ENCODE data around the gene TRAFD1. TPM values are rescaled to one million over a fixed set of nuclear protein-coding genes. Genes with fewer than 3 reads are reported as not detected.

TRAFD1 gene
- total and polyA plus RNA-seq, 4 donors = 16.9 to 43.1 (median 37.8) TPM

GRCh38 chr12:112134731-112135130 is 9.4 kb downstream of the TRAFD1 start:
- 73 to 85% methylated on average over 3 of the region's 3 CpGs for WGBS, 2 donors
- H3K9me3 ChIP-seq (ENCODE audit: control insufficient read depth in 4 of 4, insufficient read depth in 3 of 4, low read length in 3 of 4) = no peaks in the 10 kb centered on the region
- H3K9ac ChIP-seq (ENCODE audit: insufficient read depth in 1 of 2, low read length in 2 of 2) = no peak overlapping the region
- H3K4me1 ChIP-seq (ENCODE audit: control insufficient read depth in 5 of 5, insufficient read depth in 5 of 5, low read length in 5 of 5) = peaks cover 0 to 4% (median 3%) of the 10 kb centered on the region in 5 donors
- no peak overlapping the region for H3K4me3 ChIP-seq
- peaks cover 11 to 29% (median 21%) of the 10 kb centered on the region in 4 donors for H3K36me3 ChIP-seq (ENCODE audit: control insufficient read depth in 4 of 4, insufficient read depth in 4 of 4, low read length in 4 of 4)
- DNase-seq (no peak), ATAC-seq (ENCODE audit: insufficient read depth, low FRiP score) (no peak)
- H3K27ac ChIP-seq (ENCODE audit: low read depth in 1 of 2, low read length in 1 of 2) = peak overlapping the region in 1 of 2 donors; percentile 13
- TF ChIP-seq CTCF (IDR thresholded peaks at IDR 0.05; ENCODE audit: control extremely low read depth, extremely low read depth) = no peak
- H3K27me3 ChIP-seq (ENCODE audit: control insufficient read depth in 3 of 3, insufficient read depth in 3 of 3, low read length in 2 of 3) = no peaks in the 10 kb centered on the region

GRCh38 chr12:112140728-112141127 is 15.4 kb downstream of the TRAFD1 start:
- H3K36me3 ChIP-seq (ENCODE audit: control insufficient read depth in 4 of 4, insufficient read depth in 4 of 4, low read length in 4 of 4) = peaks cover 22 to 48% (median 37%) of the 10 kb centered on the region in 4 donors
- H3K9me3 ChIP-seq (ENCODE audit: control insufficient read depth in 4 of 4, insufficient read depth in 3 of 4, low read length in 3 of 4) = no peaks in the 10 kb centered on the region
- no peak overlapping the region for H3K27ac ChIP-seq (ENCODE audit: low read depth in 1 of 2, low read length in 1 of 2)
- H3K27me3 ChIP-seq (ENCODE audit: control insufficient read depth in 3 of 3, insufficient read depth in 3 of 3, low read length in 2 of 3) = no peaks in the 10 kb centered on the region
- ATAC-seq (ENCODE audit: insufficient read depth, low FRiP score) (no peak), DNase-seq (no peak)
- H3K4me3 ChIP-seq = no peak overlapping the region
- WGBS, 2 donors = 47 to 74% methylated on average over 5 of the region's 5 CpGs
- H3K4me1 ChIP-seq (ENCODE audit: control insufficient read depth in 5 of 5, insufficient read depth in 5 of 5, low read length in 5 of 5) = peaks cover 0 to 1% (median 0%) of the 10 kb centered on the region in 5 donors
- H3K9ac ChIP-seq (ENCODE audit: insufficient read depth in 1 of 2, low read length in 2 of 2) = no peak overlapping the region
- no peak for TF ChIP-seq CTCF (IDR thresholded peaks at IDR 0.05; ENCODE audit: control extremely low read depth, extremely low read depth)

- ATAC-seq (ENCODE audit: insufficient read depth, low FRiP score) = no peak
- H3K4me3 ChIP-seq = no peak overlapping the region
- no peak for DNase-seq
- no peak overlapping the region for H3K9ac ChIP-seq (ENCODE audit: insufficient read depth in 1 of 2, low read length in 2 of 2)
- no peak for TF ChIP-seq CTCF (IDR thresholded peaks at IDR 0.05; ENCODE audit: control extremely low read depth, extremely low read depth)
- peaks cover 0 to 4% (median 0%) of the 10 kb centered on the region in 5 donors for H3K4me1 ChIP-seq (ENCODE audit: control insufficient read depth in 5 of 5, insufficient read depth in 5 of 5, low read length in 5 of 5)
- H3K27me3 ChIP-seq (ENCODE audit: control insufficient read depth in 3 of 3, insufficient read depth in 3 of 3, low read length in 2 of 3) = no peaks in the 10 kb centered on the region
- H3K27ac ChIP-seq (ENCODE audit: low read depth in 1 of 2, low read length in 1 of 2) = no peak overlapping the region
- H3K36me3 ChIP-seq (ENCODE audit: control insufficient read depth in 4 of 4, insufficient read depth in 4 of 4, low read length in 4 of 4) = peaks cover 24 to 50% (median 49%) of the 10 kb centered on the region in 4 donors
- 93 to 100% methylated on average over 1 of the region's 1 CpG for WGBS, 2 donors
- no peaks in the 10 kb centered on the region for H3K9me3 ChIP-seq (ENCODE audit: control insufficient read depth in 4 of 4, insufficient read depth in 3 of 4, low read length in 3 of 4)
Measured at GRCh38 chr12:112146123-112146522, 20.8 kb downstream of the TRAFD1 start.

- Histone ChIP-seq H3K36me3 (ENCODE audit: control insufficient read depth in 4 of 4, insufficient read depth in 4 of 4, low read length in 4 of 4) (peaks cover 35 to 64% (median 54%) of the 10 kb centered on the region in 4 donors), H3K27ac (ENCODE audit: low read depth in 1 of 2, low read length in 1 of 2) (no peak overlapping the region), H3K9me3 (ENCODE audit: control insufficient read depth in 4 of 4, insufficient read depth in 3 of 4, low read length in 3 of 4) (no peaks in the 10 kb centered on the region), H3K4me3 (no peak overlapping the region), H3K4me1 (ENCODE audit: control insufficient read depth in 5 of 5, insufficient read depth in 5 of 5, low read length in 5 of 5) (peaks cover 0 to 4% (median 0%) of the 10 kb centered on the region in 5 donors), H3K27me3 (ENCODE audit: control insufficient read depth in 3 of 3, insufficient read depth in 3 of 3, low read length in 2 of 3) (no peaks in the 10 kb centered on the region), H3K9ac (ENCODE audit: insufficient read depth in 1 of 2, low read length in 2 of 2) (no peak overlapping the region)
- DNase-seq (peak in 2 of 3 donors; percentile 25 to 29), ATAC-seq (ENCODE audit: insufficient read depth, low FRiP score) (no peak)
- no peak for TF ChIP-seq CTCF (IDR thresholded peaks at IDR 0.05; ENCODE audit: control extremely low read depth, extremely low read depth)
- WGBS, 2 donors = 81 to 86% methylated on average over 3 of the region's 3 CpGs
Measured at GRCh38 chr12:112148031-112148513, 22.7 kb downstream of the TRAFD1 start.

Measured in lung (tissue), 12 donors.